NCI-H2029 treated with DMSO at 0.1 percent for 48 hours (cell line): ENCODE results near the gene LY86.

Experiments
- DNase-seq: peaks from one replicate; lab custom pipeline; 2025; lab: John Stamatoyannopoulos, UW

LY86 gene

DNA sequence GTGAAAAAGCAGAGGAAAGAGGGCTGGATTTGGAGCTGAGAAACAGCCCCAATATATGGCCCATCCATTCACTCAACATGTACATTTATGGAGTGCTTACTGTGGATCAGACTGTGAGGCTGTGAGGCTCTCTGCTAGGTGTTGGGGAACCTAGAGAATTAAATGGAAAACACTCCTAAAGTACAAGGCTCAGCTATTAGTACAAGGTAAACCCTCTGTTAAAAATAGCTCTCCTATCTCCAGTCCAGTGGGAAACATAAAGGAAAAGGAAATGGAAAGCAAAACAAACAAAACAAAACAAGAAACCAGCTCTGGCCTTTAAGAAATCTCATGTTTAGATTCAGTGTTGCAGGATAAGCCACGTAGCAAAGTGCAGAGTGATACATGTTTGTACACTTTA lies 35.0 kb downstream of the LY86 start:
- no peak for DNase-seq

DNA sequence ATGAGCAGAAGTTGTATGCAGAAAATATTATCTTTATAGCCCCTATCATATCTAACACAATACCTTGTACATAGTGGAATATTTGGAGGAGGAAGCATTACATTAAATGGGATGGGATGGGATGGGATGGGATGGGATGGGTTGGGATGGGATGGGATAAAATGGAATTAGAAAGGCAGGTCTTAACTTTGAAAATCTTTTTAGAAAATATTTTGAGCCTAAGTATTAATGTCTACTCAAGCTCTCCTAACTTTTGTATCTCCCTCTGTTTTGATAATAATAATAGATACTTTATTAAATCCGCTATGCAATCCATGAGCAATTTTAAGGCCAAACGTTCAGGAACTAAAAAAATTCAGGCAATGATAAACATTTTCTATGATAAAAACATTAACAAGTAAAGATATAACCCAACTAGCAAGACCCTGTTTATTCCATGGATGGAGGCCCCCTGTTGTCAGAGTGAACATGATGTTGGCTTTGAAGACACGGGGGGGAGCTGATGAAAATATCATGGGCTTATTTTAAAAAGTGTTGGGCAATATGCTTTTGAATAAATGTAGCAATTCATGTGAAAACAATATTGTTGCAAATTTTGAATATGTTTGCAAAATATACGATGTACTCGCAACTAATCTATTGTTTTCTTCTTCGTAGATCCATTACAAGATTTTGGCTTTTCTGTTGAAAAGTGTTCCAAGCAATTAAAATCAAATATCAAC lies 35.9 kb downstream of the LY86 start:
- no peak for DNase-seq

DNA sequence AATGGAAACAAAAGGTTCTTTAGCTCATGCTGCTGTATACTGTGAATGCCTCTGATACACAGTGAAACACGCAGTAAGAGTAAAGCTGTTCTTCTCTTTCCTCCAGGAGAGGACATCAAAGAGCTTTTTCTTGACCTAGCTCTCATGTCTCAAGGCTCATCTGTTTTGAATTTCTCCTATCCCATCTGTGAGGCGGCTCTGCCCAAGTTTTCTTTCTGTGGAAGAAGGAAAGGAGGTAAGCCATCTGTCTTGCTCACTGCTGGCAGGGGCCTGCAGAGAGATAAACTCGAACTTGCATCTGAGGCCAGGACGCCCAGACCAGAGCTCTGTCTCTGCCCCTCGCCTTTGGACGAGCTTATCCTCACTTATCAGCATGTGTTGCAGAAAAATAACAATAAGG lies 37.7 kb downstream of the LY86 start:
- DNase-seq = no peak

DNA sequence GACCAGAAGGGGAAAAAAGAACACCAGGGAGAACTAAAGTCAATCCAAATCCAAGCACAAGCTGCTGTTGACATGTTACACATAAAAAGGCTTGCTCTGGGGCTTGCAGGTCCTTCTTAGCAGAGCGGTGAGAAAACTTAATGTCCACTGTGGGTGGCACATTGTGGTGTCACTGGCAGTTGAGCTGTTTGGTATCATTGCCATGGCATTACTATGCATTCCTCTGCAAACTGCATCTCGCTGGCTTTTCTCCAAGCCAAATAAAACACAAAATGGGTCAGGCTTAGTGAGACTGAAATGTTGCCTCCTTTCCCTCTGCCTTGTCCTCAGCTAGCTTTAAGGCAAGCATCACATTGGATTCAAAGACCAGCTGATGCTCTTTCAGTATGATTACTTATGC lies 40.9 kb downstream of the LY86 start:
- DNase-seq = peak; percentile 37

DNA sequence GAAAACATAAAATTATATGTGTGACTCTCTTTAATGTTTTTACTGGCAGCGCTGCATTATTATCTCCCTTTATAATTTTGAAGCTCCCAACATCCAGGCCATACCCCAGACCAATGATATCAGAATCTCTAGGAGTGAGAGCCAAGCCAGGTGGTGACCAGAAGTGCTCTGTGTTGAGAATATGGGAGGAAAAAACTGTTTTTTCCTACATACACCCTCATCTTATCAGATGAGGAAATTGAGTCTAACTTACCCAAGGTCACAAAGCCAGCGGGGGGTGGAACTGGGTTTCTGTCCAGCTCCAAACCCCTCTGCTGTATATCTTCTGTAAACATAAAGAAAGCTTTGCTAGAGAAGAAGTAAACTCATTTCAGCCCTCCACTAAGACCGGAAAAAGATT lies 42.5 kb downstream of the LY86 start:
- DNase-seq = no peak

DNA sequence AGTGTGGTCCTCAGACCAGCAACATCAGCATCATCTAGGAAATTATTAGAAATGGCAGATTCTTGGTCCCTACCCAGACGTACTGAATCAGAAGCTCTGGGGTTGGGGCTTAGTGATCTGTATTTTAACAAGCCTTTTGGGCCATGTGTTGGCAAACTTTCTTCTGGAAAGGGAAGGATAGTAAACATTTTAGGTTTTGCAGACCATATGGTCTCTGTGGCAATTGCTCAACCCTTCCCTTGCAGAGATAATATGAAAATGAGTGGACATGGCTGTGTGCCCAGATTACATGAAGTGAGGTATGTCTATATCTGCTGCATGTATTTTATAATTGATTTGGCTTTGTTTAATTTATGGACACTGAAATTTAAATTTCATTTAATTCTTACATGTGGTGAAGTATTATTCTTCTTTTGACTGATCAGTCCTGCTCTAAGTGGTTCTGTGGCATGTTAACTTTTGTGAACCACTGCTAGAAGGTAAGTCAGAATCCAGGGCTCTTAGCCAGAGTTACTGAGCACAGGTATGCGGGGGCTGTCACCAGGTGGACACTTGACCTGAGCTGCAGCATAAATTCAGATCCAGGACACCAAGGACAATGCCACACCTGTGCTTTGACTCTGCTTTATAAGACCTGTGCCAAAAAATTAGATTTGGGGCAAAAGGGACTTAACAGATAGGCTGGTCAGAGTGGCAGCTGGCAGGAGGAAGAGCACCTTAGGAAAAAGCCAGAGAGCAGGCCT lies 43.2 kb downstream of the LY86 start:
- peak; percentile 24 for DNase-seq

DNA sequence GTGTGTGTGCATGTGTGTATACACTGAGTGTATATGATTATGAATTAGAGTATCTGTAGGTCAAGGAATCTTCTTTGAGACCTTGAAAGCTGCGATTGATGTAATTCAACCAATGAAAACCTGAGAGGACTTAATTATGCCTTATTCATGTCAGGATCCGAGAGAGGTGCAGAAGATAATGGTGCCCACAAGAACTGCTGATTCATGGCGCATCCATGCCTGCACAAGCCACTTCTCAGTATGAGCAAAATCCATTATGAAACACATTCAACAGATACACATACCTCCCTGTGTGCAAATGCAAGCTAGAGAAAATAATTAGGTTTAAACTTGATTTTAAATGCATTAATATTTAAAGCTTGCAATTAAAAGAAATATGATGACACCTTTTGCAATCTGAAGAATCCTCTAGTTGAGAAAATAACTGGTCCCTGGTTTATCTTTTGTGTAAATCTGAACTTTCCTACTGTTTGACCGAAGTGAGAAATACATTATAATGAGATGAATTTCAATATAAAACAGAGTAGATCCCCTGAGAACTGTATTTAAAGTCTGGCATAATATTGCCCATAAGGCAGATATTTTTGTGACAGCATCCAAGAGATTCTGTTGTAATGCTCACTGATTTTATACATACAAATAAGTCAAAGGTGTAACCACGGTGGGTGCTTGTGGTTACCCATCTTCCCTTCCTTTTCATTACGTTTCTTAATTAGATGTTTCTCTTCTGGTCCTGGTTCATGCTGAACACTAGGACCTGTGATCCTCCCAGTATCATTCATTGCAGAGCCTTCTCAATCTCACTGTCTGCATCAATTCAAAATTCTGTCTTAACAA lies 45.6 kb downstream of the LY86 start:
- no peak for DNase-seq

DNA sequence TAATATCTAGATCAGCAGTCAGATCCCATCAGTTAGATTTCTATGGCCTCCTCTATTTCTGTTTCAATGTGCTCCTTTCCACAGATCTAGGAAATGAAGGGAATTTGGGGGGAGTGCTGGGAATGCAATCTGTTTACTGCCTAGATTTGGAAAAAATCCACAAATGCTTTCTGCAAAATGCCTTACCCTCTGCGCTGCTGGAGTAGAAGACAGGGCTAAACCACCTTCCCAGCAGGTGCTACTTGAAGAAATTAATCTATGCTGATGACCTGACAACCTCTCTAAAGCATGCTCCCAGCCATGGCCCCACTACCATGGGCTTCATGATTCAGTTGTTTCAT lies 46.2 kb downstream of the LY86 start:
- no peak for DNase-seq

DNA sequence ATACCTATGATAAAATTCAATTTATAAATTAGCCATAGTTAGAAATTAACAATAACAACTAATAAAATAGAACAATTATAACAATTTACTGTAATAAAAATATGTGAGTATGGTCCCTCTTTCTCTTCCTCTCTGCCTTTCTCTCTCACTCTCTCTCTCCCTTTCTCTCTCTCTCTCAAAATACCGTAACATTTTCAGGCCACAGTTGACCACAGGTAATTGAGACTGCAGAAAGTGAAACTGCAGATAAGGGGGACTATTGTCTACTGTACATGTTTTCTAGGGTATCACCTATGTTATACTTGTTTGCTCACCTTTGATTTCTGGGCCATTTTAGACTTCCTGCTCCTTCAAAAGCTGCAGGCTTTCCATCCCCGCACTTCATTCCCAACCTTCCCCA lies 46.8 kb downstream of the LY86 start:
- no peak for DNase-seq

DNA sequence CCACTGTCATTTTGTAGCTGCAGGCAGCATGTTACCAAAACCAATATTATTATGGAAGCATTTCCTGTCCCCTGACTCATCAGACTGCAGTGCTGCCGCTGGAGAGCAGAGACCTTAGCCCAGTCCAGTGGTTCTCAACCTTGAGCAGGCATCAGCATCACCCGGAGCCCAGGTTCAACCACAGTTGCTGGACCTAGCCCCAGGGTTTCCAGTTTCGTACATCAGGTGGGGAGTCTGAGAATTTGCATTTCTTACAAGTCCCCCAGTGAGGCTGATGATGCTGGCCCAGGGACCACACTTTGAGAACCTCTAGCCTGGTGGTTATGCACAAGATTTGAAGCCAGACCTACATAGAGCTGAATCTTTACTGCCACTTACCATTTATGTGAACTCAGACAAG lies 47.3 kb downstream of the LY86 start:
- DNase-seq = no peak

DNA sequence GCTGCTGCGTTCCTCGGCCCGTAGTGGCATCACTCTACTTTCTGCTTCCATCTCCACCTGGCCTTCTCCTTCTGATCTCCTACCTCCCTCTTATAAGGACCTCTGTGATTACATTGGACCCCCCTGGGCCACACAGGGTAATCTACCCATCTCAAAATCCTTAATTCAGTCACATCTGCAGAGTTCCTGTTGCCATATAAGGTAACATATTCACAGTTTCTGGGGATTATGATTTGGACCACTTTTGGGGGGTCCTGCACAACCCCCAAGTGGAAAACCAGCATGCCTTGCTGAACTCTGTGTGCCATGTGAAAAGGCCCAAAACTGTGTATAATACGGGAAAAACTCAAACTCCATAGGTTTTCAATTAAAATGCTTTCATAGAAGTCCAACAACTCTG lies 51.1 kb downstream of the LY86 start:
- no peak for DNase-seq

DNA sequence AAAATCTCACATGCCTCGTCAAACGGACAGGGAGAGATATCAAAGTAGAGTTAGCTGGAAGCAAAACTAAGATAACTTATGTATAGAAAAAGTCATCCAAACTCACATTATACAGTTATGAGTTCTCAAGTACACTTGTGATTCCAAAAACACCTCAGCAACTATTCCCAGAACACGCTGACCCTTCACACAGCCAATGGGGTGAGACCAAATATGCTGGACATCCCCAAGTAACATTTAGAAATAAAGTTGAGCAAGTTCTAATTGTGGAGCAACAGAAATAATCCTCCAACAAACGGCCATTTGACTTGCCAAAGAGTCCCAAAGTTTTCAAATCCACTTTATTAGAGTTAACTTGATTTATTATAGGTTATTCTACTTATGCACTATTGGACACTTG lies 52.4 kb downstream of the LY86 start:
- DNase-seq = no peak

DNA sequence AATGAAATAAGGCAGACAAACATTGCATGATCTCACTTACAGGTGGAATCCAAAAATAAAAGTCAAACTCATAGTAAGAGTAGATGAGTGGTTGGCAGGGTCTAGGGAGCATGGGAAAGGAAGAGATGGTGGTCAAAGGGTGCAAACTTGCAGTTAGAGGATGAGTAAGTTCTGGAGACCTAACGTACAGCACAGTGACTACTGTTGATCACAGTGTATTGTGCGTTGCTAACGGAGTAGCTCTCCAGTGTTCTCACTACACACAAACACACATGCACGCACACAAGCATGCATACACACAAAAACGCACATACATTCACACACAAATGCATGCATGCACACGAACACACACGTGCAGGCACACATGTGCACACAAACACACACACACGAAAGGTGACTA lies 54.9 kb downstream of the LY86 start:
- no peak for DNase-seq

DNA sequence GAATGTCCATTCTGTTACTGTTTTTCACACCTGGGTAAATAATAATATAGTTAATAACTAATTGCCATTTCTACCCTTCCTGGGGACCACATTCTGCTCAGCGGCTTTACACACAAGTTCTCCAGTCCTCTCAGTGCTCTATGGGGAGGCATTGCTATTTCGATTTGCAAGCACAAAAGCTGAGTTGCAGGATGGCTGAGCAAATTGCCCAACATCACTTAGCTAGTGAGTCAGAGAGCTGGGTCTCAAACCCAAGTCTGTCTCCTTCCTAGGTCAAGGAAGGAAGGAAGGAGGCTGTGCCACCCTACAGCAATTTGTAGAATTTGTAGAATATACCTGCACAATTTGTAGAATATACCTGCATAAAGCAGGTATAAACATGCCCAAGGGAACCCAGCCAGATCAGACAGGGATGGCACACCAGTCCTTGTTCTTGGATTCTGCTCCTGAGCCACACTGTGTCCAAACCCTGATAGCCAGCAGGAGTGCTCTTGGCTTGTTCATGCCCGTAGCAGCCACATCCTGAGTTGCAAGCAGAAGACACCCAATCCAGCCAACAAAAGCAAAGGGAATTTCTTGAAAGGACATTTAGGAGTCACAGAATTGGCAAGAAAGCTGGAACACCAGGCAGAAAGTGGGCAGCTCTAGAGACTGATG lies 56.9 kb downstream of the LY86 start:
- no peak for DNase-seq

DNA sequence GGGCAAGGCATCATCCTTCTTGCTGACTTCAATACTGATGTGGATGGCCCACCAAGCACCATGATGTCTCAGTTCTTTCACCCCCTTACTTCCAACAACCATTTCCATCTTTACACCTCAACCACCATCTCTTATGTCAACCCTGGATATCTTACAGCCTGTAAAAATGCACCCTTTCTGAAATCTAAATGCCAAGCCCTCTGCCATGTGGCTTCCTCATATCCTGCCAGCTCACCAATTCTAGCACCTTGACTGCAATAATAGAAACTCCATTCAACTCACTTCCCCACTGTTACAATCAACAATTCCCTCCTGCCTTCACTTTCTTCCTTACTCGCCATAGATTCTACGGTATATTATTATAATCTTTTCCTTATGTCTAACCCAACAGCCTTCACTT lies 57.9 kb downstream of the LY86 start:
- no peak for DNase-seq

DNA sequence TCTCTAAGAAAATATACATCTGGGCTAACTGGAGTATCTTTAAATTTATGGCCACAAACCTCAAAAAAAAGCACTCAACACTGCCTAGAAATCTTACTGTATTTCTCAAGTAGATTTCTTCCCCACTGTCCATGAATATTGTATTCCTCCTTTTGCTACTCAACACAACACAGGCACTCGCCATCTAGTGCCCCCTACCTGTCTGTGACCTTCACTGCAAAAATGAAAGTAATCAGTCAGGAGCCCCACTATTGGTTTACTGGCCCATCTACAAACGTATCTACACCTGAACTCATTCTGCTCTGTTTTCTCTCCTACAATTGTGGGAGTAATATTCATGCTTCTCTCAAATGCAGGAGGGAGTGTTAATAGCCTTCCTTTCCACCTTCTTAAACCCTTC lies 58.3 kb downstream of the LY86 start:
- no peak for DNase-seq

DNA sequence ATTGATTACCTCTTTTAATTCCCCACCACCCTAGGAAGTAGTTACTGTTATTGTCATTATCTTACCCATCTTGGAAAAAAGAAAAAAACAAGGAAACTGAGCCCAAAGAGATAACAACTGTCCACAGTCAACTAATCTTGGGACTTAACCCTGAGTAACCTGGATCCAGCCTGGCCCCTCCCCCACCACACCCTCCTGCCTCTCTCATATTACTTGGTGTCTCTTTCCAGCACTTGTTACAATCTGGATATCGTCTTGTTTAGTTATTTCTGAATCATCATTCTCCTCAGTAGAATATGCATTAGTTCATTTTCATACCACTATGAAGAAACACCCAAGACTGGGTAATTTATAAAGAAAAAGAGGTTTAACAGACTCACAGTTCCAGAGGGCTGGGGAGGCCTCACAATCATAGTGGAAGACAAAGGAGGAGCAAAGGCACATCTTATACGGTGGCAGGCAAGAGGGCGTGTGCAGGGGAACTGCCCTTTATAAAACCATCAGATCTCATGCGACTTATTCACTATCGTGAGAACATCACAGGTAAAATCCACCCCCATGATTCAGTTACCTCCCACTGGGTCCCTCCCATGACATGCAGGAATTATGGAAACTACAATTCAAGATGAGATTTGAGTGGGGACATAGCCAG lies 60.3 kb downstream of the LY86 start:
- no peak for DNase-seq

DNA sequence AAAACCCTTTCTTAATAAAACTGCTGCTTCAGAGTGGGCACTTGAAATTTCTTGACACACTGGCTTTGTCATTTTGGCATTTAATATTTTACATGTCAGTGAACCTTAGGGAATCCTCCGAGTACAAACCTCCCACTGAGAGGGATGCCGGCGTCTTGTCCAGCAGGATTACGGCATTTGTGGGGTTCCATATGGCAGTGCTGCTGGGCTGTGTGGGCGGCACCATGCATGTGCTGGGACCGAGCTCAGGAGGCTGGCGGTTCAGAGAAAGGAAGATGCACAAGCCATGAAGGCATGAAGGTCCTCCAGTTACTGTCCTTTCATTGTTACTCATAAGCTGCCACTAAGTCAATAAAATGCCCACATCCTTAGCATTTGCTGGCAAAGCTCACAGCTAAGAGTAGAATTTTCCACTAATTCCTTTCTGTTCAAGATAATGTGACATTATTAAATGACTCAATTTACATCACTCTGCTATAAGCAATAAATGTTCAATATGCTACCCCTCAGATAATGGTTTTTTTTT lies 61.4 kb downstream of the LY86 start:
- DNase-seq = no peak

DNA sequence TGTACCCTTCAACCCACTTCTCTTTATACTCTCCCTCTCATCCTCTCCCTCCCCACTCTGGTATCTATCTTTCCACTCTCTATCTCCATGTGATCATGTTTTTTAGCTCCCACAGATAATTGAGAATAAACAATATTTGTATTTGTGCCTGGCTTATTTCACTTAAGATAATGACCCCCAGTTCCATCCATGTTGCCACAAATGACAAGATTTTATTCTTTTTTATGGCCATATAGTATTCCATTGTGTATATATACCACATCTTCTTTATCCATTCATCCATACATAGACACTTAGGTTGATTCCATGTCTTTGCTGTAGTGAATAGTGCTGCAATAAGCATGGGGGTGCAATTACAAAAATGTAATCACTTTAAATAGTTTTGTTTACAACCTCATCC lies 62.3 kb downstream of the LY86 start:
- no peak for DNase-seq

DNA sequence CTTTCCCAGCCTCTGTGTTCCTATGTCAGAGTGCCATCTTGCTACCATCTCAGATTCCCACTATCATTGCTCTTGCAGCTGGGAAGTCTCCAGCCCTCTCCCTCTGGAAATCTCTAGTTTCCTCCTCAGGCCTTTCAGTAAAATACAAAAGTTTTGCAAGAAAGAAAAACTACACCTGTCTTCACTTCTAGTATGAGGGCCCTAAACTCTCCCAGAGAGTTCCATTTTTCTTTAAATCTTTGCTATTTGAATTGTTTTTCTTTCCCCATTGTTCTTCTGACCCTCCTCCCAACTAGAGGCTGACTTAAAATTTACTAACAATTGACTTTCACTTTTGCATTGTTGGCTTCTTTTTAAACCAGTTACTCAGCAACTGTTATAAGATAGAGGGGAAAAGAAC lies 62.8 kb downstream of the LY86 start:
- DNase-seq = no peak

DNA sequence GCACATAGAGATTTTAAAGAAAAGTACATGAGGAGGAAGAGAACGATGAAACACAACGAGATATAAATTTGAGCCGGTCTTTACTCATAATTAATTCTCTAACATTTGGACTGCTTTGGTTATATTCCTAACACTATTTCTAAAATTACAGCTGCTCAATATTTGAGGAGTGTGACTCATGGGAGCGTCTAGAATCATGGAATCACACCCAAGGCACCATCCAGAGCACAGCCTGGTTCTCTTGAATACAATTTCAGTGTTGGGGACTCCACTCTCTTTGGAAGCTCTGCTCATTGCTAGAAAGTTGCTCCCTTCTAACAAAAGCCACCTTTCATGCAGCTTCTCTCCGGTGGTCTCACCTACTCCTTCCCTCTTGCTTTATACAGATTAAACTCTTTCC lies 64.4 kb downstream of the LY86 start:
- no peak for DNase-seq
